ENCODE data around the gene FAM98A.

The FAM98A gene

GRCh38 chr2:33577084-33577483 is 22.0 kb downstream of the FAM98A start:
- Histone ChIP-seq H3K9me3 (ENCODE audit: control insufficient read depth, low read length) (no peaks in the 10 kb centered on the region), H3K4me3 (ENCODE audit: insufficient read depth, low read depth, low read length, poor library complexity, severe bottlenecking) (no peak overlapping the region), H3K4me1 (ENCODE audit: control insufficient read depth, insufficient read depth, low read length, poor library complexity, severe bottlenecking) (no peaks in the 10 kb centered on the region), H3K27ac (ENCODE audit: insufficient read depth, low read length, poor library complexity, severe bottlenecking) (no peak overlapping the region), H3K36me3 (ENCODE audit: control insufficient read depth, insufficient read depth, low read length) (no peaks in the 10 kb centered on the region), H3K27me3 (replicated peaks; ENCODE audit: control insufficient read depth, insufficient read depth, low read length, poor library complexity, severe bottlenecking) (no peaks in the 10 kb centered on the region)
- no peak for DNase-seq

- Histone ChIP-seq H3K4me3 (ENCODE audit: insufficient read depth, low read depth, low read length, poor library complexity, severe bottlenecking) (no peak overlapping the region), H3K27me3 (replicated peaks; ENCODE audit: control insufficient read depth, insufficient read depth, low read length, poor library complexity, severe bottlenecking) (no peaks in the 10 kb centered on the region), H3K36me3 (ENCODE audit: control insufficient read depth, insufficient read depth, low read length) (no peaks in the 10 kb centered on the region), H3K27ac (ENCODE audit: insufficient read depth, low read length, poor library complexity, severe bottlenecking) (no peak overlapping the region), H3K9me3 (ENCODE audit: control insufficient read depth, low read length) (no peaks in the 10 kb centered on the region), H3K4me1 (ENCODE audit: control insufficient read depth, insufficient read depth, low read length, poor library complexity, severe bottlenecking) (no peaks in the 10 kb centered on the region)
- no peak for DNase-seq
Measured at GRCh38 chr2:33573657-33574056, 25.4 kb downstream of the FAM98A start.

- Histone ChIP-seq H3K36me3 (ENCODE audit: control insufficient read depth, insufficient read depth, low read length) (no peaks in the 10 kb centered on the region), H3K4me1 (ENCODE audit: control insufficient read depth, insufficient read depth, low read length, poor library complexity, severe bottlenecking) (no peaks in the 10 kb centered on the region)
- no peak for DNase-seq
Measured at GRCh38 chr2:33570681-33571080, 28.4 kb downstream of the FAM98A start.

GRCh38 chr2:33561872-33562271 is 37.2 kb downstream of the FAM98A start:
- H3K27ac ChIP-seq (ENCODE audit: insufficient read depth, low read length, poor library complexity, severe bottlenecking), result no peak overlapping the region
- no peaks in the 10 kb centered on the region for H3K4me1 ChIP-seq (ENCODE audit: control insufficient read depth, insufficient read depth, low read length, poor library complexity, severe bottlenecking)
- H3K4me3 ChIP-seq (ENCODE audit: insufficient read depth, low read depth, low read length, poor library complexity, severe bottlenecking), result no peak overlapping the region
- H3K36me3 ChIP-seq (ENCODE audit: control insufficient read depth, insufficient read depth, low read length), result peaks cover 3% of the 10 kb centered on the region
- H3K27me3 ChIP-seq (replicated peaks; ENCODE audit: control insufficient read depth, insufficient read depth, low read length, poor library complexity, severe bottlenecking), result no peaks in the 10 kb centered on the region
- DNase-seq, result no peak
- H3K9me3 ChIP-seq (ENCODE audit: control insufficient read depth, low read length), result no peaks in the 10 kb centered on the region

More at GRCh38 chr2:33570681-33571080, 28.4 kb downstream of the FAM98A start:
- Histone ChIP-seq H3K9me3 (ENCODE audit: control insufficient read depth, low read length) (no peaks in the 10 kb centered on the region), H3K27ac (ENCODE audit: insufficient read depth, low read length, poor library complexity, severe bottlenecking) (no peak overlapping the region), H3K4me3 (ENCODE audit: insufficient read depth, low read depth, low read length, poor library complexity, severe bottlenecking) (no peak overlapping the region), H3K27me3 (replicated peaks; ENCODE audit: control insufficient read depth, insufficient read depth, low read length, poor library complexity, severe bottlenecking) (no peaks in the 10 kb centered on the region)

- no peaks in the 10 kb centered on the region for H3K9me3 ChIP-seq (ENCODE audit: control insufficient read depth, low read length)
- no peak for DNase-seq
- H3K36me3 ChIP-seq (ENCODE audit: control insufficient read depth, insufficient read depth, low read length), result peaks cover 3% of the 10 kb centered on the region
Measured at GRCh38 chr2:33560017-33560416, 39.1 kb downstream of the FAM98A start.

GRCh38 chr2:33559328-33559727 is 39.8 kb downstream of the FAM98A start:
- Histone ChIP-seq H3K9me3 (ENCODE audit: control insufficient read depth, low read length) (no peaks in the 10 kb centered on the region), H3K27ac (ENCODE audit: insufficient read depth, low read length, poor library complexity, severe bottlenecking) (no peak overlapping the region), H3K4me1 (ENCODE audit: control insufficient read depth, insufficient read depth, low read length, poor library complexity, severe bottlenecking) (no peaks in the 10 kb centered on the region), H3K36me3 (ENCODE audit: control insufficient read depth, insufficient read depth, low read length) (peaks cover 3% of the 10 kb centered on the region), H3K4me3 (ENCODE audit: insufficient read depth, low read depth, low read length, poor library complexity, severe bottlenecking) (no peak overlapping the region), H3K27me3 (replicated peaks; ENCODE audit: control insufficient read depth, insufficient read depth, low read length, poor library complexity, severe bottlenecking) (no peaks in the 10 kb centered on the region)
- no peak for DNase-seq

More at GRCh38 chr2:33560017-33560416, 39.1 kb downstream of the FAM98A start:
- H3K27me3 ChIP-seq (replicated peaks; ENCODE audit: control insufficient read depth, insufficient read depth, low read length, poor library complexity, severe bottlenecking), result no peaks in the 10 kb centered on the region
- no peak overlapping the region for H3K27ac ChIP-seq (ENCODE audit: insufficient read depth, low read length, poor library complexity, severe bottlenecking)
- no peaks in the 10 kb centered on the region for H3K4me1 ChIP-seq (ENCODE audit: control insufficient read depth, insufficient read depth, low read length, poor library complexity, severe bottlenecking)
- H3K4me3 ChIP-seq (ENCODE audit: insufficient read depth, low read depth, low read length, poor library complexity, severe bottlenecking), result no peak overlapping the region

GRCh38 chr2:33555681-33556080 is 43.4 kb downstream of the FAM98A start:
- Histone ChIP-seq H3K36me3 (ENCODE audit: control insufficient read depth, insufficient read depth, low read length) (no peaks in the 10 kb centered on the region), H3K4me3 (ENCODE audit: insufficient read depth, low read depth, low read length, poor library complexity, severe bottlenecking) (no peak overlapping the region), H3K27me3 (replicated peaks; ENCODE audit: control insufficient read depth, insufficient read depth, low read length, poor library complexity, severe bottlenecking) (no peaks in the 10 kb centered on the region), H3K9me3 (ENCODE audit: control insufficient read depth, low read length) (no peaks in the 10 kb centered on the region), H3K4me1 (ENCODE audit: control insufficient read depth, insufficient read depth, low read length, poor library complexity, severe bottlenecking) (no peaks in the 10 kb centered on the region), H3K27ac (ENCODE audit: insufficient read depth, low read length, poor library complexity, severe bottlenecking) (no peak overlapping the region)
- no peak for DNase-seq

GRCh38 chr2:33552758-33553461 is 46.2 kb downstream of the FAM98A start:
- Histone ChIP-seq H3K27me3 (replicated peaks; ENCODE audit: control insufficient read depth, insufficient read depth, low read length, poor library complexity, severe bottlenecking) (no peaks in the 10 kb centered on the region), H3K4me1 (ENCODE audit: control insufficient read depth, insufficient read depth, low read length, poor library complexity, severe bottlenecking) (no peaks in the 10 kb centered on the region), H3K36me3 (ENCODE audit: control insufficient read depth, insufficient read depth, low read length) (no peaks in the 10 kb centered on the region), H3K9me3 (ENCODE audit: control insufficient read depth, low read length) (no peaks in the 10 kb centered on the region), H3K4me3 (ENCODE audit: insufficient read depth, low read depth, low read length, poor library complexity, severe bottlenecking) (no peak overlapping the region), H3K27ac (ENCODE audit: insufficient read depth, low read length, poor library complexity, severe bottlenecking) (no peak overlapping the region)
- DNase-seq, result no peak

- H3K4me1 ChIP-seq (ENCODE audit: control insufficient read depth, insufficient read depth, low read length, poor library complexity, severe bottlenecking), result no peaks in the 10 kb centered on the region
- no peak for DNase-seq
- H3K27me3 ChIP-seq (replicated peaks; ENCODE audit: control insufficient read depth, insufficient read depth, low read length, poor library complexity, severe bottlenecking), result no peaks in the 10 kb centered on the region
- no peak overlapping the region for H3K4me3 ChIP-seq (ENCODE audit: insufficient read depth, low read depth, low read length, poor library complexity, severe bottlenecking)
- no peak overlapping the region for H3K27ac ChIP-seq (ENCODE audit: insufficient read depth, low read length, poor library complexity, severe bottlenecking)
- H3K36me3 ChIP-seq (ENCODE audit: control insufficient read depth, insufficient read depth, low read length), result no peaks in the 10 kb centered on the region
- no peaks in the 10 kb centered on the region for H3K9me3 ChIP-seq (ENCODE audit: control insufficient read depth, low read length)
Measured at GRCh38 chr2:33550206-33550605, 48.9 kb downstream of the FAM98A start.

GRCh38 chr2:33541243-33541642 is 57.9 kb downstream of the FAM98A start:
- Histone ChIP-seq H3K27me3 (replicated peaks; ENCODE audit: control insufficient read depth, insufficient read depth, low read length, poor library complexity, severe bottlenecking) (no peaks in the 10 kb centered on the region), H3K36me3 (ENCODE audit: control insufficient read depth, insufficient read depth, low read length) (no peaks in the 10 kb centered on the region), H3K9me3 (ENCODE audit: control insufficient read depth, low read length) (no peaks in the 10 kb centered on the region), H3K4me3 (ENCODE audit: insufficient read depth, low read depth, low read length, poor library complexity, severe bottlenecking) (no peak overlapping the region), H3K27ac (ENCODE audit: insufficient read depth, low read length, poor library complexity, severe bottlenecking) (no peak overlapping the region), H3K4me1 (ENCODE audit: control insufficient read depth, insufficient read depth, low read length, poor library complexity, severe bottlenecking) (no peaks in the 10 kb centered on the region)
- no peak for DNase-seq
